T-cell (primary cell): Measurements from ENCODE around the gene NCF2. TPM values are rescaled to one million over a fixed set of nuclear protein-coding genes. Genes with fewer than 3 reads are reported as not detected.

ENCODE experiments used
- ATAC-seq, 4 experiments: fragments of 200-7000 bp in 3 of 4; fragments of 150-1000 bp in 1 of 4; cut with Tn5 transposase; replicated peaks in 1 of 4; 1 replicate in 3 of 4; 2 replicates in 1 of 4; pipeline ENCODE4 v1.10.0; 2021; ENCODE audit warnings: moderate library complexity in 3 of 4, mild to moderate bottlenecking in 2 of 4, moderate number of reproducible peaks in 1 of 4
- CTCF ChIA-PET, 2 donors: fragments of 300-600 bp; sonication (Branson Sonifier 250); formaldehyde crosslinking; loops; one replicate each; lab custom pipeline; 2022; ENCODE audit warnings: antibody characterized with exemption in 2 of 2; lab: Charles Lee
- POLR2A ChIA-PET, 2 donors: fragments of 300-600 bp; sonication (Branson Sonifier 250); formaldehyde crosslinking; loops; one replicate each; lab custom pipeline; 2022; ENCODE audit warnings: antibody characterized with exemption in 2 of 2; lab: Charles Lee
- DNase-seq, 35 experiments: peaks; one replicate each; pipeline versions ENCODE4 v3.0.0 to v3.0.0-alpha.2; 2013 to 2023
- H3K27ac ChIP-seq: one replicate; pipeline ENCODE4 v1.5.1; 2013; ENCODE audit warnings: low read length
- H3K27me3 ChIP-seq, 2 experiments: replicated peaks in 1 of 2; 1 replicate in 1 of 2; 2 replicates in 1 of 2; pipeline versions ENCODE4 v1.6.1 to v1.7.0; 2013; ENCODE audit warnings: low read length in 1 of 2, mixed read lengths in 1 of 2; ENCODE audit not compliant: control insufficient read depth in 2 of 2, insufficient read depth in 2 of 2; ENCODE audit errors: extremely low read depth in 1 of 2
- H3K36me3 ChIP-seq, 2 donors: 1 replicate in 1 of 2; 2 replicates in 1 of 2; pipeline versions ENCODE4 v1.6.1 to v1.7.0; 2013; ENCODE audit warnings: low read length in 1 of 2; ENCODE audit not compliant: control insufficient read depth in 2 of 2, insufficient read depth in 1 of 2; ENCODE audit errors: extremely low read depth in 1 of 2
- H3K4me1 ChIP-seq, 2 experiments: 1 replicate in 1 of 2; 2 replicates in 1 of 2; pipeline versions ENCODE4 v1.6.1 to v1.7.0; 2013; ENCODE audit warnings: low read length in 2 of 2, mixed read lengths in 1 of 2; ENCODE audit not compliant: insufficient read depth in 2 of 2, control insufficient read depth in 1 of 2; ENCODE audit errors: extremely low read depth in 1 of 2
- H3K4me3 ChIP-seq, 2 donors: 1 replicate in 1 of 2; 2 replicates in 1 of 2; pipeline versions ENCODE4 v1.5.1 to v1.7.0; 2013; ENCODE audit warnings: mild to moderate bottlenecking in 2 of 2, low read length in 1 of 2, moderate library complexity in 1 of 2; ENCODE audit not compliant: control insufficient read depth in 1 of 2; ENCODE audit errors: extremely low read depth in 1 of 2
- H3K9me3 ChIP-seq: 2 replicates; pipeline ENCODE4 v1.7.0; 2013
- H3K27ac Mint-ChIP-seq, 2 donors: one replicate each; pipeline ENCODE4 v1.8.0; 2020 to 2021; ENCODE audit warnings: mild to moderate bottlenecking in 2 of 2, mixed read lengths in 2 of 2
- H3K27me3 Mint-ChIP-seq, 2 donors: one replicate each; pipeline ENCODE4 v1.8.0; 2021 to 2022; ENCODE audit warnings: mixed read lengths in 2 of 2
- H3K36me3 Mint-ChIP-seq: one replicate; pipeline ENCODE4 v1.8.0; 2021; ENCODE audit warnings: mixed read lengths
- H3K4me1 Mint-ChIP-seq, 3 donors: one replicate each; pipeline ENCODE4 v1.8.0; 2020 to 2022; ENCODE audit warnings: mixed read lengths in 3 of 3, mild to moderate bottlenecking in 1 of 3
- H3K4me3 Mint-ChIP-seq, 3 donors: one replicate each; pipeline ENCODE4 v1.8.0; 2020 to 2022; ENCODE audit warnings: mild to moderate bottlenecking in 3 of 3, mixed read lengths in 3 of 3, moderate library complexity in 3 of 3
- H3K9me3 Mint-ChIP-seq, 3 donors: one replicate each; pipeline ENCODE4 v1.8.0; 2020 to 2022; ENCODE audit warnings: mixed read lengths in 3 of 3
- WGBS: methylation state at CpG from one replicate; pipeline ENCODE4 v1.1.5; 2013; ENCODE audit warnings: missing lambda C conversion rate; ENCODE audit not compliant: insufficient coverage; 5-methylcytosine and 5-hydroxymethylcytosine counted together
- total RNA-seq, 35 experiments: library from RNA in 6 of 35; stranded (reverse) in 6 of 35; fragments of 120-200 nt in 1 of 35; gene quantifications; one replicate each; pipeline versions ENCODE4 v1.2.1 to v1.2.4 and lab custom pipeline; 2013 to 2026

The NCF2 gene, protein sequence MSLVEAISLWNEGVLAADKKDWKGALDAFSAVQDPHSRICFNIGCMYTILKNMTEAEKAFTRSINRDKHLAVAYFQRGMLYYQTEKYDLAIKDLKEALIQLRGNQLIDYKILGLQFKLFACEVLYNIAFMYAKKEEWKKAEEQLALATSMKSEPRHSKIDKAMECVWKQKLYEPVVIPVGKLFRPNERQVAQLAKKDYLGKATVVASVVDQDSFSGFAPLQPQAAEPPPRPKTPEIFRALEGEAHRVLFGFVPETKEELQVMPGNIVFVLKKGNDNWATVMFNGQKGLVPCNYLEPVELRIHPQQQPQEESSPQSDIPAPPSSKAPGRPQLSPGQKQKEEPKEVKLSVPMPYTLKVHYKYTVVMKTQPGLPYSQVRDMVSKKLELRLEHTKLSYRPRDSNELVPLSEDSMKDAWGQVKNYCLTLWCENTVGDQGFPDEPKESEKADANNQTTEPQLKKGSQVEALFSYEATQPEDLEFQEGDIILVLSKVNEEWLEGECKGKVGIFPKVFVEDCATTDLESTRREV
- total RNA-seq (1 to 10 TPM; 2.9 to 8.7 (median 4.0) TPM), total RNA-seq (lab: John Stamatoyannopoulos, UW) (0.63 to 181 (median 3.4) reads per million in 29 experiments)
- 4.0 TPM for total RNA-seq (2013)

DNA sequence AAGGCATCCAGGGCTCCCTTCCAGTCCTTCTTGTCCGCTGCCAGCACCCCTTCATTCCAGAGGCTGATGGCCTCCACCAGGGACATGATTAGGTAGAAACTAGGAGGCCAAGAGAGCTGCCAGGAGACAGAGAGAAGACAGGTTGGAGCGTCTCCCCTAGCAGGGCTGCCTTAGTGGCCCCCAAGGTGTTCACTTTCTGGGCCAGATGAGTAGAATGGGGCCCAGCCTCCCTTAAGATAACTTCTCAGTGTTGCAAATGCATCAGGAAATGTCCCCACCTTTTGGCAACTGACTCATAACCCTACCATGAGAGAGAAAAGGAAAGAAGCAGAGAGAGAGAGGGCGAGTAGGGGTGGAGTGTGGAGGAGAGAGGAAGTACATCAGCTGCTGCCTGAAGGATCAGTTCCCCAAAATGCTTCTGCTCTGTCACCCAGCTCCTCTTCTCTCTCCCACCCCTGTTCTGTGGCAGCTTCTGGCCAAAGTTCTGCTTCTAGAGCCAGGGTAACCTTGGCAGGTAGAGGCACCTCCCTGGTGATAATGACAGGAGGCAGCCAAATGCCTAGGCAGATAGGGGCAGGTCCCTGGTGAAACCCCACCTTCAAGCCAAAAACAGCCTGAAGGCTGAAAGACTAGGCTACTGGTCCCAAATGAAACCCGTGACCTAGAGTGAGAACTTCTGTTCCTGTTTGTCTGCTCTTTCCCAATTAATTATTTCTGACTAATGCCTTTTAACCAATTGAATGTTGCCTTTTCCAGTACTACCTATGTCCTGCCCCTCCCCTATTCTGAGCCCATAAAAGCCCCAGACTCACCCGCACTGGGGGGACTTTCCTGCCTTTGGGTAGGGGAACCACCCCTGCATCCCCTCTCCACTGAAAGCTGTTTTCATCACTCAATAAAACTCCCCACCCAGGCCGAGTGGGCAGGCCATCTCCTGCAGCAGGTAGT lies at the start of gene NCF2:
TSS of gene NCF2 (minus strand) at position 216 of the 948 bp plus-strand sequence. CDS start at position 86, 130 bp downstream.
- no peaks in the 10 kb centered on the region for H3K9me3 ChIP-seq
- H3K27ac ChIP-seq = peak within 1 kb of the TSS; percentile 28
- peaks cover 5 to 15% of the 10 kb centered on the region in 2 experiments for H3K4me1 ChIP-seq
- H3K27ac Mint-ChIP-seq = peak within 1 kb of the TSS; percentile 68 to 78
- ChIA-PET CTCF (no interaction called here), POLR2A (no interaction called here)
- H3K36me3 Mint-ChIP-seq = no peaks in the 10 kb centered on the region
- peaks cover 20 to 44% (median 32%) of the 10 kb centered on the region in 3 donors for H3K4me1 Mint-ChIP-seq
- H3K27me3 Mint-ChIP-seq = peaks cover 0 to 2% of the 10 kb centered on the region in 2 donors
- no peaks in the 10 kb centered on the region for H3K36me3 ChIP-seq
- WGBS = 42% methylated on average over 3 of the region's 6 CpGs
- H3K9me3 Mint-ChIP-seq = no peaks in the 10 kb centered on the region
- peak; percentile 65 to 83 (median 76) for ATAC-seq
- DNase-seq = peak in 8 of 35 experiments; percentile 5 to 41 (median 12)
- H3K4me3 Mint-ChIP-seq = peak within 1 kb of the TSS; percentile 21 to 49 (median 25)
- no peaks in the 10 kb centered on the region for H3K27me3 ChIP-seq
- no peak within 1 kb of the TSS for H3K4me3 ChIP-seq

DNA sequence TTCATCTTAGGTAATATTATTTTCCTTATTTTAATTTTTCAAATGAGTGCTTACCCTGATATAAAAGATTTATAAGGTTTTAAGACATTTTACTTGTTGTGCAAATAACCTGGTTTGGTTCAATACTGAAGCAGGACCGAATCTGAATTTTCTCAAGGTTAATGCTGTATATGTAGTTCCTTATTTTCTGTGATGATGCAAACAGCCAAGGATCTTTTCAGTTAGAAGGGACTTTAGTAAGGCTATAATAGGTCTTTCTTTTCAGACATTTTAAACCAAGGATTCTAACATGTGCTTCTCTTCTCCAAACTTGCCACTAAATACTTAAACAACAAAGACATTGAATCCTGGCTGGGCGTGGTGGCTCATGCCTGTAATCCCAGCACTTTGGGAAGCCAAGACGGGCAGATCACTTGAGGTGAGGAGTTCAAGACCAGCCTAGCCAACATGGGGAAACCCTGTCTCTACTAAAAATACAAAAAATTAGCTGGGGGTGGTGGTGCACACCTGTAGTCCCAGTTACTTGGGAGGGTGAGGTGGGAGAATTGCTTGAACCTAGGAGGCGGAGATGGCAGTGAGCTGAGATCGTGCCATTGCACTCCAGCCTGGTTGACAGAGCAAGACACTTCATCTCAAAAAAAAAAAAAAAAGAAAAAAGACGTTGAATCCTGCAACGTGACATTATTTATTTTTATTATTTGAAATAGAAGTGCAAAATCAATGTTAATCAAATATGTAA lies 48.6 kb upstream of the NCF2 start:
- Histone ChIP-seq H3K4me3 (no peak overlapping the region), H3K9me3 (no peaks in the 10 kb centered on the region), H3K4me1 (peaks cover 7% of the 10 kb centered on the region in 2 experiments), H3K27me3 (no peaks in the 10 kb centered on the region), H3K27ac (no peak overlapping the region), H3K36me3 (no peaks in the 10 kb centered on the region)
- Mint-ChIP-seq H3K4me3 (no peak overlapping the region), H3K27ac (no peak overlapping the region), H3K9me3 (no peaks in the 10 kb centered on the region), H3K4me1 (peaks cover 18 to 29% (median 28%) of the 10 kb centered on the region in 3 donors), H3K36me3 (no peaks in the 10 kb centered on the region), H3K27me3 (peaks cover 0 to 2% of the 10 kb centered on the region in 2 donors)
- no CpG with 5 or more reads among the region's 7 CpGs for WGBS
- POLR2A ChIA-PET = no interaction called here
- ATAC-seq (no peak), DNase-seq (no peak)
- CTCF ChIA-PET = no interaction called here

DNA sequence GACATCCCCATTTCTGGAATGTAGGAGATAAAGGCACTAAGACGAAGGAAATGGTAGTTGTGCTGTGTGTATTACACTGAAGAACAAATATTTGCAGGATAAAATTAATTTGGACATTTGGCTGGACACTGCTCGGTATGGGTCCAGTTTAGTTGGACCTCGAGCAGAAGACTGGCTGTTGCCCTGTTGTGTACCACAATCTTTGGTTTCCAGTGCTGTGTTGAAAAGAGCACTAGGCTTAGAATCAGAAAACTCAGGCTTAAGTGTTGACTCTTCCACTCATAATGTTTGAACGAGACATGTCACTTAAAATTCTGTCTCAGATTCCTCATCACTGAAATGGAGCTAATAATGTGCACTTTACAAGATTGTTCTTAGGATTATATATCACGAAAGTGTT lies 46.5 kb upstream of the NCF2 start:
- peaks cover 7 to 24% of the 10 kb centered on the region in 2 experiments for H3K4me1 ChIP-seq
- no peak overlapping the region for H3K27ac ChIP-seq
- no peaks in the 10 kb centered on the region for H3K27me3 ChIP-seq
- ChIA-PET CTCF (interaction anchor here in 1 of 2 donors (1.8 kb wide), 1 partner anchor 12 kb away, joined by 4 read pairs; no protein-coding TSS in a partner anchor), POLR2A (no interaction called here)
- no peaks in the 10 kb centered on the region for H3K36me3 Mint-ChIP-seq
- ATAC-seq (no peak), DNase-seq (no peak)
- no peaks in the 10 kb centered on the region for H3K9me3 Mint-ChIP-seq
- no peaks in the 10 kb centered on the region for H3K9me3 ChIP-seq
- H3K4me1 Mint-ChIP-seq = peaks cover 36 to 48% (median 46%) of the 10 kb centered on the region in 3 donors
- peak overlapping the region in 1 of 2 donors; percentile 99 for H3K27ac Mint-ChIP-seq
- peak overlapping the region; percentile 99 to 100 (median 100) for H3K4me3 Mint-ChIP-seq
- H3K4me3 ChIP-seq = no peak overlapping the region
- H3K36me3 ChIP-seq = peaks cover 0 to 3% of the 10 kb centered on the region in 2 donors
- H3K27me3 Mint-ChIP-seq = peaks cover 0 to 2% of the 10 kb centered on the region in 2 donors
- 83% methylated on average over 3 of the region's 5 CpGs for WGBS

DNA sequence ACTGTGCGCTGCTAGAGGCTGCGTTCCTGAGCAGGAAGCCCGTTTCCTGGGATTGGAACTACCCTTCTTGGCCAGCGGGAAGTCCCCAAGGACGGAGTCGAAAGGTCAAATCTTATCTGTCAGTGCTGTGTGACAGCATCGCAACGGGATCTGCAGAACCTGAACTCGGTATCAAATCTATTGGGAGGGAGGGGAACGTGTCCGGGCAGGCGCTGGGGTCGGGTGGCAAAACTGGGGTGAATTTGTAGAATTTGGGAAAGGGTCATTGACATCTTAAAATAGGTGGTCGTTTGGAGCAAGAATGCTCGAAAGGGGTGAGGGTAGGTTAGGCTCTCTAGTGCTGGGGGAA lies 46.0 kb upstream of the NCF2 start:
- H3K27me3 ChIP-seq = no peaks in the 10 kb centered on the region
- H3K27me3 Mint-ChIP-seq = peaks cover 0 to 2% of the 10 kb centered on the region in 2 donors
- H3K9me3 Mint-ChIP-seq = no peaks in the 10 kb centered on the region
- POLR2A ChIA-PET = no interaction called here
- peak overlapping the region; percentile 43 for H3K27ac ChIP-seq
- CTCF ChIA-PET = interaction anchor here in 1 of 2 donors (0.5 to 0.6 kb wide), 2 partner anchors 10 to 1410 kb away, joined by 3 read pairs; no protein-coding TSS in a partner anchor
- peak in 1 of 35 experiments; percentile 59 for DNase-seq
- 4% methylated on average over 13 of the region's 15 CpGs for WGBS
- peaks cover 0 to 5% of the 10 kb centered on the region in 2 donors for H3K36me3 ChIP-seq
- peaks cover 9 to 27% of the 10 kb centered on the region in 2 experiments for H3K4me1 ChIP-seq
- ATAC-seq = no peak
- no peaks in the 10 kb centered on the region for H3K36me3 Mint-ChIP-seq
- peaks cover 39 to 51% (median 50%) of the 10 kb centered on the region in 3 donors for H3K4me1 Mint-ChIP-seq
- peak overlapping the region; percentile 99 to 100 (median 100) for H3K4me3 Mint-ChIP-seq
- peak overlapping the region; percentile 84 to 97 for H3K4me3 ChIP-seq
- H3K27ac Mint-ChIP-seq = peak overlapping the region; percentile 99
- H3K9me3 ChIP-seq = no peaks in the 10 kb centered on the region

DNA sequence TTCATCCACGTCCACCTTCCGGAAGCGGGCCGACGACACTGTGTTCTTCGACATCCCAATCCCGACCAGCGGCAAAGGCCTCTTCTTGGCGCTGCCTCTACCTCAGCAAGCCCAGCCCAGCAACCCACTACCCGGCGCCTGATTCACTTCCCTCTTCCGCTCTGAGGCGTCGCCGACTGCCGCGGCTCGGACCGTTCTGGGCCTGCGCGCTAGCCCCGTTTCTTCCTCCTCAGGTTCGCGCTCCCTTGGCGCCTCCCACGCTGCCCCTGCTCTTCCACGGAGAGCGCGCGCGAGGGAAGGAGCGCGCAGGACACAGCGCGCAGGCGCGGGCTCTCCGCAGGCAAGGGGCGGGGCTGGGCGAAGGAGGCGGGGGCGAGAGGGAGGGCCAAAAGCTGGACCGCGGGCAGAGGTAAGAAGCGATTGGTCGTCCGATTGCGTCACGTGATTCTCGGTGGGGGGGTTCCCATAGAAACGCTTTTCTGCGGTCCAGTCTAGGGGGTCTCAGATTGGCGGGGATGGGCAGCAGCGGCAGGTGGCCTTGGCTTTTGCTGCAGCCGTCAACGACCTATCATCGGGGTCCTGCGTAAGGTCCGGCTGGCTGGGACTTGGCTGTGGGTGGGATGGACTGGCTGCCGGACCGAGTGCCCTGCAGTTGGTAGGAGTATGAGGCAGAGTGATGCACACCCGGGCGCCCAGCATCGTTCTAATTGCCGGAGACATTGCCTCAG lies 45.5 kb upstream of the NCF2 start, which contains the start of gene ARPC5:
TSS of gene ARPC5 (minus strand) at position 178 of the 728 bp plus-strand sequence. CDS start at position 54, 124 bp downstream.
- Histone ChIP-seq H3K9me3 (no peaks in the 10 kb centered on the region), H3K4me1 (peaks cover 11 to 31% of the 10 kb centered on the region in 2 experiments), H3K36me3 (peaks cover 0 to 9% of the 10 kb centered on the region in 2 donors), H3K27me3 (no peaks in the 10 kb centered on the region), H3K27ac (peak within 1 kb of the TSS; percentile 68), H3K4me3 (peak within 1 kb of the TSS; percentile 84 to 97)
- CTCF ChIA-PET = interaction anchor here (0.5 to 1.3 kb wide), 3 partner anchors 9 to 1410 kb away, joined by 3 read pairs; no protein-coding TSS in a partner anchor
- Mint-ChIP-seq H3K27ac (peak within 1 kb of the TSS; percentile 99), H3K4me1 (peaks cover 42 to 55% (median 54%) of the 10 kb centered on the region in 3 donors), H3K4me3 (peak within 1 kb of the TSS; percentile 99 to 100 (median 100)), H3K9me3 (no peaks in the 10 kb centered on the region), H3K27me3 (peaks cover 0 to 2% of the 10 kb centered on the region in 2 donors), H3K36me3 (peaks cover 2% of the 10 kb centered on the region)
- peak; percentile 85 to 98 (median 90) for DNase-seq
- ATAC-seq = peak; percentile 90 to 93 (median 93)
- POLR2A ChIA-PET = no interaction called here
- WGBS = under 1% methylated on average over 60 of the region's 65 CpGs
